SHP77 treated with DMSO at 0.1 percent for 48 hours (cell line): Measurements from ENCODE around the gene VEGFC.

Source experiments
- DNase-seq: peaks from one replicate; lab custom pipeline; 2025; lab: John Stamatoyannopoulos, UW

Gene VEGFC

GRCh38 chr4:176675810-176676209, 116.9 kb downstream of the VEGFC start:
- DNase-seq, result no peak

GRCh38 chr4:176671532-176671931, 121.2 kb downstream of the VEGFC start:
- no peak for DNase-seq

- no peak for DNase-seq
These were observed 124.4 kb downstream of the VEGFC start for GRCh38 chr4:176668324-176668723.

GRCh38 chr4:176664964-176665363, 127.8 kb downstream of the VEGFC start:
- DNase-seq, result no peak

GRCh38 chr4:176660561-176660960, 132.2 kb downstream of the VEGFC start:
- no peak for DNase-seq

GRCh38 chr4:176656108-176656507, 136.6 kb downstream of the VEGFC start:
- no peak for DNase-seq

GRCh38 chr4:176654565-176655216, 138.0 kb downstream of the VEGFC start:
- no peak for DNase-seq

- DNase-seq, result no peak
These were observed 139.1 kb downstream of the VEGFC start for GRCh38 chr4:176653401-176654220.

- DNase-seq, result no peak
These were observed 146.4 kb downstream of the VEGFC start for GRCh38 chr4:176646311-176646710.

- DNase-seq, result no peak
These were observed 147.3 kb downstream of the VEGFC start for GRCh38 chr4:176645246-176645960.

- no peak for DNase-seq
These were observed 150.2 kb downstream of the VEGFC start for GRCh38 chr4:176642472-176642871.

GRCh38 chr4:176641237-176641636, 151.5 kb downstream of the VEGFC start:
- DNase-seq, result no peak

GRCh38 chr4:176638992-176639391, 153.7 kb downstream of the VEGFC start:
- DNase-seq, result no peak

- no peak for DNase-seq
These were observed 156.4 kb downstream of the VEGFC start for GRCh38 chr4:176636292-176636691.

GRCh38 chr4:176635372-176636261, 157.1 kb downstream of the VEGFC start:
- DNase-seq, result no peak
